Cortex of kidney (tissue), 1 donor: ENCODE measurements around the gene OSBPL3.

Experiments used
- DNase-seq: peaks from one replicate; lab custom pipeline; 2025; lab: John Stamatoyannopoulos, UW

The OSBPL3 gene

GRCh38 chr7:24896031-24896501, 83.9 kb downstream of the OSBPL3 start:
- DNase-seq = no peak

GRCh38 chr7:24894429-24895221, 85.4 kb downstream of the OSBPL3 start:
- DNase-seq = no peak

- DNase-seq = no peak
Observed at GRCh38 chr7:24891311-24891735, 88.7 kb downstream of the OSBPL3 start.

- DNase-seq = no peak
Observed at GRCh38 chr7:24889611-24890010, 90.4 kb downstream of the OSBPL3 start.

GRCh38 chr7:24888653-24889052, 91.3 kb downstream of the OSBPL3 start:
- no peak for DNase-seq

GRCh38 chr7:24885716-24886115, 94.3 kb downstream of the OSBPL3 start:
- no peak for DNase-seq

- DNase-seq = no peak
Observed at GRCh38 chr7:24885305-24885704, 94.7 kb downstream of the OSBPL3 start.

- no peak for DNase-seq
Observed at GRCh38 chr7:24884401-24884800, 95.6 kb downstream of the OSBPL3 start.

- DNase-seq = no peak
Observed at GRCh38 chr7:24883622-24884013, 96.4 kb downstream of the OSBPL3 start.

- DNase-seq = no peak
Observed at GRCh38 chr7:24882989-24883621, 96.9 kb downstream of the OSBPL3 start.

- no peak for DNase-seq
Observed at GRCh38 chr7:24881623-24882022, 98.4 kb downstream of the OSBPL3 start.

- DNase-seq = no peak
Observed at GRCh38 chr7:24880886-24881285, 99.1 kb downstream of the OSBPL3 start.

GRCh38 chr7:24879291-24879690, 100.7 kb downstream of the OSBPL3 start:
- no peak for DNase-seq

- no peak for DNase-seq
Observed at GRCh38 chr7:24877790-24878311, 102.1 kb downstream of the OSBPL3 start.

GRCh38 chr7:24874791-24875190, 105.2 kb downstream of the OSBPL3 start:
- DNase-seq = no peak

GRCh38 chr7:24873944-24874343, 106.0 kb downstream of the OSBPL3 start:
- no peak for DNase-seq

GRCh38 chr7:24871770-24872169, 108.2 kb downstream of the OSBPL3 start:
- DNase-seq = no peak

GRCh38 chr7:24870766-24871165, 109.2 kb downstream of the OSBPL3 start:
- no peak for DNase-seq

GRCh38 chr7:24869572-24869971, 110.4 kb downstream of the OSBPL3 start:
- no peak for DNase-seq

- no peak for DNase-seq
Observed at GRCh38 chr7:24868741-24869140, 111.2 kb downstream of the OSBPL3 start.

- no peak for DNase-seq
Observed at GRCh38 chr7:24866004-24866615, 113.9 kb downstream of the OSBPL3 start.

- no peak for DNase-seq
Observed at GRCh38 chr7:24864214-24864817, 115.7 kb downstream of the OSBPL3 start.
